ENCODE results near the gene CPAMD8. TPM values are rescaled to one million over a fixed set of nuclear protein-coding genes. Genes with fewer than 3 reads are reported as not detected.
"Not testable (repeated sequence)": the region's sequence is repeated elsewhere in the genome, so short reads cannot be mapped to it uniquely, and the experiment has no call there.

CPAMD8 gene
- total and polyA plus RNA-seq, 2 donors (not counting 1 experiment from before 2014, with no cell fraction given) = 0.14 to 1.7 TPM

DNA sequence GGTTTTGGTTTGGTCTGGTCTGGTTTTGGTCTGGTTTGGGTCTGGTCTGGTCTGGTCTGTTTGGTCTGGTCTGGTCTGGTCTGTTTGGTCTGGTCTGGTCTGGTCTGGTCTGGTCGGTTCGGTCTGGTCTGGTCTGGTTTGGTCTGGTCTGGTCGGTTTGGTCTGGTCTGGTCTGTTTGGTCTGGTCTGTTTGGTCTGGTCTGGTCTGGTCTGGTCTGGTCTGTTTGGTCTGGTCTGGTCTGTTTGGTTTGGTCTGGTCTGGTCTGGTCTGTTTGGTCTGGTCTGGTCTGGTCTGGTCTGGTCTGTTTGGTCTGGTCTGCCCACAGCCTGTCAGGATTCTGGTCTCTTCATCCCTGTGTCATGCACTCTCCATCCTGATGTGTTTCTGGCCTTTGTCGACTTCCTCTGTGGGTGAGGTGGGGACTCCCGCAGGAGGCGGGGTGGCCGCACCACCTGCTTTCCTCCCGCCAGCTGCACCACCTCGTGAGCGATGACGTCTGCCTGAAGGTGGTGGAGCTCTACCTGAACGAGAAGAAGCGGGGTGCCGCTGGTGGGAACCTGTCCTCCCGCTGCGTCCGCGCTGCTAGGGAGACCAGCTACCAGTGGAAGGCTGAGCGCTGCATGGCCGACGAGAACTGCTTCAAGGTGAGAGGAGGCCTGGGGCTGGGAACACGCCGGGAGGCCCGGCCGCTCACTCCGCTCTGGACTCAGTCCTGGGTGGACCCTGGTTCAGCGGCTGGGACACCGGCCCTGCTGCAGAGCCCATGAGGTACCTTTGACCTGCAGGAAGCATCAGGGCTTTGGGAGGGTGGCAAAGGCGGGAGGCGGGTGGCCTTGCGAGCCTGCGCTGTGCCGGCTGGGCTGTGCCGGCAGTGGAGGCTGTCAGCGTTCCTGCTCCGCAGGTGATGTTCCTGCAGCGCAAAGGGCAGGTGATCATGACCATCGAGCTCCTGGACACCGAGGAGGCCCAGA, 150.7 kb downstream of the CPAMD8 start:
- Histone ChIP-seq H3K36me3 (ENCODE audit: control insufficient read depth, insufficient read depth, low read length) (peaks cover 20% of the 10 kb centered on the region), H3K4me1 (ENCODE audit: control insufficient read depth, extremely low read depth, insufficient read depth, low read length) (no peaks in the 10 kb centered on the region)

DNA sequence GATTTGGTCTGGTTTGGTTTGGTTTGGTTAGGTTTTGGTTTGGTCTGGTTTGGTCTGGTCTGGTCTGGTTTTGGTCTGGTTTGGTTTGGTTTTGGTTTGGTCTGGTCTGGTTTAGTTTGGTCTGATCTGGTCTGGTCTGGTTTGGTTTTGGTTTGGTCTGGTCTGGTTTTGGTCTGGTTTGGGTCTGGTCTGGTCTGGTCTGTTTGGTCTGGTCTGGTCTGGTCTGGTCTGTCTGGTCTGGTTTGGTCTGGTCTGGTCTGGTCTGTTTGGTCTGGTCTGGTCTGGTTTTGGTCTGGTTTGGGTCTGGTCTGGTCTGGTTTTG, 151.7 kb downstream of the CPAMD8 start:
- H3K9ac ChIP-seq (ENCODE audit: insufficient read depth, low read length); H4K20me1 ChIP-seq (ENCODE audit: control insufficient read depth, extremely low read depth, insufficient read depth, low read length); H3K4me3 ChIP-seq (replicated peaks in 1 of 4; ENCODE audit: control extremely low read depth in 1 of 4, insufficient read depth in 1 of 4, low read depth in 3 of 4, low read length in 4 of 4); H3K4me2 ChIP-seq (ENCODE audit: extremely low read depth, insufficient read depth, low read length); H3K4me1 ChIP-seq (ENCODE audit: control insufficient read depth, extremely low read depth, insufficient read depth, low read length); H3K27me3 ChIP-seq (ENCODE audit: control insufficient read depth, insufficient read depth, low read length); H3K9me3 ChIP-seq (ENCODE audit: control insufficient read depth, insufficient read depth, low read depth, low read length); H3K27ac ChIP-seq (ENCODE audit: insufficient read depth, low read length); H2AFZ ChIP-seq (ENCODE audit: low read length); H3K79me2 ChIP-seq (ENCODE audit: control insufficient read depth, insufficient read depth, low read length); DNase-seq (ENCODE audit: low read depth in 2 of 2): not testable (repeated sequence)
- peaks cover 21% of the 10 kb centered on the region for H3K36me3 ChIP-seq (ENCODE audit: control insufficient read depth, insufficient read depth, low read length)

More for the DNA sequence above, 150.7 kb downstream of the CPAMD8 start:
- no peak for DNase-seq (ENCODE audit: low read depth in 2 of 2)
- Histone ChIP-seq H2AFZ (ENCODE audit: low read length) (no peak overlapping the region), H3K79me2 (ENCODE audit: control insufficient read depth, insufficient read depth, low read length) (peaks cover 7% of the 10 kb centered on the region), H3K9ac (ENCODE audit: insufficient read depth, low read length) (no peak overlapping the region), H3K9me3 (ENCODE audit: control insufficient read depth, insufficient read depth, low read depth, low read length) (no peaks in the 10 kb centered on the region), H4K20me1 (ENCODE audit: control insufficient read depth, extremely low read depth, insufficient read depth, low read length) (no peaks in the 10 kb centered on the region), H3K4me3 (replicated peaks in 1 of 4; ENCODE audit: control extremely low read depth in 1 of 4, insufficient read depth in 1 of 4, low read depth in 3 of 4, low read length in 4 of 4) (no peak overlapping the region), H3K27me3 (ENCODE audit: control insufficient read depth, insufficient read depth, low read length) (no peaks in the 10 kb centered on the region), H3K27ac (ENCODE audit: insufficient read depth, low read length) (no peak overlapping the region), H3K4me2 (ENCODE audit: extremely low read depth, insufficient read depth, low read length) (no peak overlapping the region)
- TF ChIP-seq, protein P1, sequence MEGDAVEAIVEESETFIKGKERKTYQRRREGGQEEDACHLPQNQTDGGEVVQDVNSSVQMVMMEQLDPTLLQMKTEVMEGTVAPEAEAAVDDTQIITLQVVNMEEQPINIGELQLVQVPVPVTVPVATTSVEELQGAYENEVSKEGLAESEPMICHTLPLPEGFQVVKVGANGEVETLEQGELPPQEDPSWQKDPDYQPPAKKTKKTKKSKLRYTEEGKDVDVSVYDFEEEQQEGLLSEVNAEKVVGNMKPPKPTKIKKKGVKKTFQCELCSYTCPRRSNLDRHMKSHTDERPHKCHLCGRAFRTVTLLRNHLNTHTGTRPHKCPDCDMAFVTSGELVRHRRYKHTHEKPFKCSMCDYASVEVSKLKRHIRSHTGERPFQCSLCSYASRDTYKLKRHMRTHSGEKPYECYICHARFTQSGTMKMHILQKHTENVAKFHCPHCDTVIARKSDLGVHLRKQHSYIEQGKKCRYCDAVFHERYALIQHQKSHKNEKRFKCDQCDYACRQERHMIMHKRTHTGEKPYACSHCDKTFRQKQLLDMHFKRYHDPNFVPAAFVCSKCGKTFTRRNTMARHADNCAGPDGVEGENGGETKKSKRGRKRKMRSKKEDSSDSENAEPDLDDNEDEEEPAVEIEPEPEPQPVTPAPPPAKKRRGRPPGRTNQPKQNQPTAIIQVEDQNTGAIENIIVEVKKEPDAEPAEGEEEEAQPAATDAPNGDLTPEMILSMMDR (conservative IDR thresholded peaks at IDR 0.05 in 1 of 2, IDR thresholded peaks at IDR 0.05 in 1 of 2; ENCODE audit: low read depth in 1 of 2, low read length in 2 of 2) = no peak
- TF ChIP-seq EZH2 (IDR thresholded peaks at IDR 0.05; ENCODE audit: low read length, missing control alignments) = no peak

- peaks cover 7% of the 10 kb centered on the region for H3K79me2 ChIP-seq (ENCODE audit: control insufficient read depth, insufficient read depth, low read length)
- H3K27me3 ChIP-seq (ENCODE audit: control insufficient read depth, insufficient read depth, low read length) = no peaks in the 10 kb centered on the region
- H3K27ac ChIP-seq (ENCODE audit: insufficient read depth, low read length) = no peak overlapping the region
- H4K20me1 ChIP-seq (ENCODE audit: control insufficient read depth, extremely low read depth, insufficient read depth, low read length) = no peaks in the 10 kb centered on the region
- no peak for DNase-seq (ENCODE audit: low read depth in 2 of 2)
- peaks cover 19% of the 10 kb centered on the region for H3K36me3 ChIP-seq (ENCODE audit: control insufficient read depth, insufficient read depth, low read length)
- H3K4me2 ChIP-seq (ENCODE audit: extremely low read depth, insufficient read depth, low read length) = no peak overlapping the region
- H3K9me3 ChIP-seq (ENCODE audit: control insufficient read depth, insufficient read depth, low read depth, low read length) = no peaks in the 10 kb centered on the region
- H3K4me1 ChIP-seq (ENCODE audit: control insufficient read depth, extremely low read depth, insufficient read depth, low read length) = no peaks in the 10 kb centered on the region
- no peak overlapping the region for H2AFZ ChIP-seq (ENCODE audit: low read length)
- TF ChIP-seq, protein P1 (conservative IDR thresholded peaks at IDR 0.05 in 1 of 2, IDR thresholded peaks at IDR 0.05 in 1 of 2; ENCODE audit: low read depth in 1 of 2, low read length in 2 of 2) = no peak
- TF ChIP-seq EZH2 (IDR thresholded peaks at IDR 0.05; ENCODE audit: low read length, missing control alignments) = no peak
- H3K9ac ChIP-seq (ENCODE audit: insufficient read depth, low read length) = no peak overlapping the region
- H3K4me3 ChIP-seq (replicated peaks in 1 of 4; ENCODE audit: control extremely low read depth in 1 of 4, insufficient read depth in 1 of 4, low read depth in 3 of 4, low read length in 4 of 4) = no peak overlapping the region
Observed at GRCh38 chr19:16874250-16874977, 152.2 kb downstream of the CPAMD8 start.

Measured in fibroblast of lung (primary cell).